Activated naive CD8-positive, alpha-beta T cell treated with anti-CD3 and anti-CD28 coated beads for 36 hours (primary cell): ENCODE data around the gene VTI1A. TPM values are rescaled to one million over a fixed set of nuclear protein-coding genes. Genes with fewer than 3 reads are reported as not detected.
"Not testable (repeated sequence)": the region's sequence is repeated elsewhere in the genome, so short reads cannot be mapped to it uniquely, and the experiment has no call there.

ENCODE experiments used
- DNase-seq: peaks from one replicate; pipeline ENCODE4 v3.0.0; 2021
- H3K27ac Mint-ChIP-seq: one replicate; pipeline ENCODE4 v1.8.0; 2022; ENCODE audit warnings: mild to moderate bottlenecking, moderate library complexity, mixed read lengths
- H3K27me3 Mint-ChIP-seq: one replicate; pipeline ENCODE4 v1.8.0; 2022; ENCODE audit warnings: mild to moderate bottlenecking, mixed read lengths
- H3K36me3 Mint-ChIP-seq: one replicate; pipeline ENCODE4 v1.8.0; 2021; ENCODE audit warnings: mild to moderate bottlenecking, mixed read lengths
- H3K4me1 Mint-ChIP-seq: one replicate; pipeline ENCODE4 v1.8.0; 2021; ENCODE audit warnings: mixed read lengths
- H3K4me3 Mint-ChIP-seq: one replicate; pipeline ENCODE4 v1.8.0; 2022; ENCODE audit warnings: mild to moderate bottlenecking, moderate library complexity, mixed read lengths
- H3K9me3 Mint-ChIP-seq: one replicate; pipeline ENCODE4 v1.8.0; 2022; ENCODE audit warnings: mixed read lengths
- total RNA-seq, 2 experiments: library from RNA; stranded (reverse); gene quantifications; one replicate each; pipeline ENCODE4 v1.2.3, GENCODE V29; 2021

Gene VTI1A
- total RNA-seq, 2 experiments from 2014 or later = 31.5 to 33.7 TPM

GRCh38 chr10:112562809-112563663 lies 116.0 kb downstream of the VTI1A start:
- Mint-ChIP-seq H3K4me3 (no peak overlapping the region), H3K4me1 (peaks cover 13% of the 10 kb centered on the region), H3K27ac (no peak overlapping the region), H3K36me3 (no peaks in the 10 kb centered on the region), H3K27me3 (no peaks in the 10 kb centered on the region), H3K9me3 (no peaks in the 10 kb centered on the region)
- DNase-seq = no peak

- Mint-ChIP-seq H3K36me3 (peaks cover 4% of the 10 kb centered on the region), H3K27ac (no peak overlapping the region), H3K4me3 (no peak overlapping the region), H3K4me1 (peaks cover 3% of the 10 kb centered on the region), H3K9me3 (no peaks in the 10 kb centered on the region), H3K27me3 (no peaks in the 10 kb centered on the region)
- no peak for DNase-seq
Observed at GRCh38 chr10:112564337-112564736, 117.3 kb downstream of the VTI1A start.

GRCh38 chr10:112565434-112566053 lies 118.5 kb downstream of the VTI1A start:
- H3K27me3 Mint-ChIP-seq = no peaks in the 10 kb centered on the region
- no peak overlapping the region for H3K4me3 Mint-ChIP-seq
- no peaks in the 10 kb centered on the region for H3K4me1 Mint-ChIP-seq
- peak; percentile 7 for DNase-seq
- H3K27ac Mint-ChIP-seq = no peak overlapping the region
- H3K9me3 Mint-ChIP-seq = no peaks in the 10 kb centered on the region
- H3K36me3 Mint-ChIP-seq = peaks cover 4% of the 10 kb centered on the region

GRCh38 chr10:112570585-112570984 lies 123.6 kb downstream of the VTI1A start:
- Mint-ChIP-seq H3K4me1 (no peaks in the 10 kb centered on the region), H3K9me3 (peaks cover 2% of the 10 kb centered on the region), H3K27ac (no peak overlapping the region), H3K4me3 (no peak overlapping the region), H3K36me3 (peaks cover 17% of the 10 kb centered on the region), H3K27me3 (no peaks in the 10 kb centered on the region)
- DNase-seq = no peak

GRCh38 chr10:112579578-112579977 lies 132.6 kb downstream of the VTI1A start:
- no peaks in the 10 kb centered on the region for H3K27me3 Mint-ChIP-seq
- no peak for DNase-seq
- H3K4me1 Mint-ChIP-seq = no peaks in the 10 kb centered on the region
- no peak overlapping the region for H3K27ac Mint-ChIP-seq
- peaks cover 14% of the 10 kb centered on the region for H3K36me3 Mint-ChIP-seq
- H3K4me3 Mint-ChIP-seq = no peak overlapping the region
- H3K9me3 Mint-ChIP-seq = no peaks in the 10 kb centered on the region

- no peak overlapping the region for H3K4me3 Mint-ChIP-seq
- peaks cover 14% of the 10 kb centered on the region for H3K36me3 Mint-ChIP-seq
- no peak for DNase-seq
- no peaks in the 10 kb centered on the region for H3K27me3 Mint-ChIP-seq
- H3K27ac Mint-ChIP-seq = no peak overlapping the region
- no peaks in the 10 kb centered on the region for H3K9me3 Mint-ChIP-seq
- no peaks in the 10 kb centered on the region for H3K4me1 Mint-ChIP-seq
Observed at GRCh38 chr10:112580267-112580666, 133.3 kb downstream of the VTI1A start.

GRCh38 chr10:112581921-112582320 lies 134.9 kb downstream of the VTI1A start:
- no peak for DNase-seq
- H3K27ac Mint-ChIP-seq = no peak overlapping the region
- peaks cover 17% of the 10 kb centered on the region for H3K36me3 Mint-ChIP-seq
- no peaks in the 10 kb centered on the region for H3K4me1 Mint-ChIP-seq
- H3K27me3 Mint-ChIP-seq = no peaks in the 10 kb centered on the region
- H3K9me3 Mint-ChIP-seq = no peaks in the 10 kb centered on the region
- H3K4me3 Mint-ChIP-seq = no peak overlapping the region

GRCh38 chr10:112583236-112583939 lies 136.4 kb downstream of the VTI1A start:
- no peaks in the 10 kb centered on the region for H3K9me3 Mint-ChIP-seq
- no peak overlapping the region for H3K27ac Mint-ChIP-seq
- H3K4me3 Mint-ChIP-seq = no peak overlapping the region
- DNase-seq = no peak
- no peaks in the 10 kb centered on the region for H3K4me1 Mint-ChIP-seq
- no peaks in the 10 kb centered on the region for H3K27me3 Mint-ChIP-seq
- H3K36me3 Mint-ChIP-seq = peaks cover 15% of the 10 kb centered on the region

- no peaks in the 10 kb centered on the region for H3K9me3 Mint-ChIP-seq
- DNase-seq = no peak
- no peaks in the 10 kb centered on the region for H3K27me3 Mint-ChIP-seq
- no peak overlapping the region for H3K4me3 Mint-ChIP-seq
- H3K27ac Mint-ChIP-seq = no peak overlapping the region
- H3K36me3 Mint-ChIP-seq = peaks cover 14% of the 10 kb centered on the region
- no peaks in the 10 kb centered on the region for H3K4me1 Mint-ChIP-seq
Observed at GRCh38 chr10:112584276-112584675, 137.3 kb downstream of the VTI1A start.

- Mint-ChIP-seq H3K36me3 (peaks cover 12% of the 10 kb centered on the region), H3K9me3 (no peaks in the 10 kb centered on the region), H3K27ac (no peak overlapping the region), H3K27me3 (no peaks in the 10 kb centered on the region), H3K4me1 (no peaks in the 10 kb centered on the region), H3K4me3 (no peak overlapping the region)
- DNase-seq = no peak
Observed at GRCh38 chr10:112585126-112585525, 138.1 kb downstream of the VTI1A start.

- Mint-ChIP-seq H3K4me1 (no peaks in the 10 kb centered on the region), H3K4me3 (no peak overlapping the region), H3K36me3 (peaks cover 11% of the 10 kb centered on the region), H3K27me3 (no peaks in the 10 kb centered on the region), H3K9me3 (no peaks in the 10 kb centered on the region), H3K27ac (no peak overlapping the region)
- DNase-seq = no peak
Observed at GRCh38 chr10:112585960-112586359, 138.9 kb downstream of the VTI1A start.

GRCh38 chr10:112587729-112588128 lies 140.7 kb downstream of the VTI1A start:
- Mint-ChIP-seq H3K9me3 (no peaks in the 10 kb centered on the region), H3K4me1 (no peaks in the 10 kb centered on the region), H3K27ac (no peak overlapping the region), H3K36me3 (peaks cover 16% of the 10 kb centered on the region), H3K27me3 (no peaks in the 10 kb centered on the region), H3K4me3 (no peak overlapping the region)
- no peak for DNase-seq

- Mint-ChIP-seq H3K9me3 (no peaks in the 10 kb centered on the region), H3K4me1 (no peaks in the 10 kb centered on the region), H3K27me3 (no peaks in the 10 kb centered on the region), H3K4me3 (no peak overlapping the region), H3K36me3 (peaks cover 17% of the 10 kb centered on the region), H3K27ac (no peak overlapping the region)
- DNase-seq = no peak
Observed at GRCh38 chr10:112588225-112588990, 141.4 kb downstream of the VTI1A start.

GRCh38 chr10:112589081-112589480 lies 142.1 kb downstream of the VTI1A start:
- H3K4me3 Mint-ChIP-seq = no peak overlapping the region
- DNase-seq = no peak
- H3K27ac Mint-ChIP-seq = no peak overlapping the region

GRCh38 chr10:112590786-112591185 lies 143.8 kb downstream of the VTI1A start:
- H3K4me3 Mint-ChIP-seq, DNase-seq, H3K4me1 Mint-ChIP-seq, H3K27me3 Mint-ChIP-seq, H3K9me3 Mint-ChIP-seq, H3K27ac Mint-ChIP-seq: not testable (repeated sequence)
- H3K36me3 Mint-ChIP-seq = peaks cover 17% of the 10 kb centered on the region

More at GRCh38 chr10:112589081-112589480, 142.1 kb downstream of the VTI1A start:
- H3K27me3 Mint-ChIP-seq = no peaks in the 10 kb centered on the region
- no peaks in the 10 kb centered on the region for H3K4me1 Mint-ChIP-seq
- H3K9me3 Mint-ChIP-seq = no peaks in the 10 kb centered on the region
- H3K36me3 Mint-ChIP-seq = peaks cover 17% of the 10 kb centered on the region
